ENCODE results near the gene ABHD18.
"Not testable (repeated sequence)": the region's sequence is repeated elsewhere in the genome, so short reads cannot be mapped to it uniquely, and the experiment has no call there.

Gene ABHD18

DNA sequence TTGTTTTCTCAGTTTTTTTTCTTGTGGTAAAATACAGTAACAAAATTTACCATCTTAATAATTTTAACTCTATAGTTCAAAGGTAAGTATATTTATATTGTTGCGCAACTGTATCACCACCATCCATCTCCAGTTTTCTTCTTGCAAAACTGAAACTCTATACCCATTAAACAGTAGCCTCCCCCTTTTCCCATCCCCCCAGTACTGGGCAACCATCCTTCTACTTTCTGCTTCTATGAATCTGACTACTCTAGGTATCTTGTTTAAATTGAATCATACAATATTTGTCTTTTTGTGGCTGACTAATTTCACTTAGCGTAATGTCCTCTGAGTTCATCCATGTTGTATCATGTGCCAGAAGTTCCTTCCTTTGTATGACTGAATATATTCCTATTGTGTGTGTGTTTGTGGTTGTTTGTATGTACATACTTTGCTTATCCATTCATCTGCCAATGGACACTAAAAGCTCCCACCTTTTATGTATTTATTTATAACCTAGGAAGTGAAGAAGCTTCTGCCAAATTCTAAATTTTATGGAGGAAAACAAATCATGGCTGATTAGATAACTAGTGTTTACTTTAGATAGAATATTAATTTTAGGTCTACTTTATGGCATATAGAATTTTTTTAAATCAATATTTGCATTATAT, 10.0 kb downstream of the ABHD18 start:
- peak overlapping the region; percentile 44; the same call in 1 of the 2 replicates for H3K27ac ChIP-seq
- TF ChIP-seq ZFX (IDR thresholded peaks at IDR 0.05): no peak
- TF ChIP-seq, protein P1, sequence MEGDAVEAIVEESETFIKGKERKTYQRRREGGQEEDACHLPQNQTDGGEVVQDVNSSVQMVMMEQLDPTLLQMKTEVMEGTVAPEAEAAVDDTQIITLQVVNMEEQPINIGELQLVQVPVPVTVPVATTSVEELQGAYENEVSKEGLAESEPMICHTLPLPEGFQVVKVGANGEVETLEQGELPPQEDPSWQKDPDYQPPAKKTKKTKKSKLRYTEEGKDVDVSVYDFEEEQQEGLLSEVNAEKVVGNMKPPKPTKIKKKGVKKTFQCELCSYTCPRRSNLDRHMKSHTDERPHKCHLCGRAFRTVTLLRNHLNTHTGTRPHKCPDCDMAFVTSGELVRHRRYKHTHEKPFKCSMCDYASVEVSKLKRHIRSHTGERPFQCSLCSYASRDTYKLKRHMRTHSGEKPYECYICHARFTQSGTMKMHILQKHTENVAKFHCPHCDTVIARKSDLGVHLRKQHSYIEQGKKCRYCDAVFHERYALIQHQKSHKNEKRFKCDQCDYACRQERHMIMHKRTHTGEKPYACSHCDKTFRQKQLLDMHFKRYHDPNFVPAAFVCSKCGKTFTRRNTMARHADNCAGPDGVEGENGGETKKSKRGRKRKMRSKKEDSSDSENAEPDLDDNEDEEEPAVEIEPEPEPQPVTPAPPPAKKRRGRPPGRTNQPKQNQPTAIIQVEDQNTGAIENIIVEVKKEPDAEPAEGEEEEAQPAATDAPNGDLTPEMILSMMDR (conservative IDR thresholded peaks at IDR 0.05): no peak

DNA sequence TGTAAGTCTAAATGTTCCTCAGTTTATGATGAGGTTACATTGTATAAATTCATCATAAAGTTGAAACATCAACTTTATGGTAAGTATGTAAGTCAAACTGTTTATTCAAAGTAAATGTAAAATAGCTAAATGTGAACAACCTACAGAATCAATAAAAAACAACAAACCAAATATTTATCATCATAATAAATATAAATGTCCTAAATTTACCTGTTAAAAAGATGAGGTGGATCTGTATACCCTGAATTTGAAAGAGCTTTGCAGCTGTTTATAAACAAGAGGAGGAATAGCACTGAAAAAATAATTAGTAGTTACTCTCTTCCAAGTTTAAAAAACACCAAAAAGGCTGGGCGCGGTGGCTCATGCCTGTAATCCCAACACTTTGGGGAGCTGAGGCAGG, 13.7 kb downstream of the ABHD18 start:
- H3K27ac ChIP-seq: no peak overlapping the region
- TF ChIP-seq, protein P1 (conservative IDR thresholded peaks at IDR 0.05): no peak
- no peak for TF ChIP-seq ZFX (IDR thresholded peaks at IDR 0.05)

DNA sequence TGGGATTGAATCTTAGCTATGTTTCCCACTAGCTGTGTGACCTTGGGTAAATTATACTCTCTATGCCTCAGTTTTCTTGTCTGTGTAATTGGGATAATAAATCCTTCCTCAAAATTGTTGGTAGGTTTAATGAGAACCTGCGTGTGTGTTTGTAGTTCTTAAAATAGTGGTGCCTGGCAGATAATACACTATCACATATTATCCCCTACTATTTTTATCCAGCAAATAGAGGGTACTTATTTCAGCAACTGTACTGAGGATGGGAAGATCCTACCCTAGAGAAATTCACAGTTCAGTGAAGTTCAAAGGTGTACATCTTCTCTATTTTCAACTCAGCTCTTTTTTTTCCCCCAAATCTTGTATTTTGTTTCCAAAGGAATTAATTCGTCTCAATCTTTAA, 17.2 kb downstream of the ABHD18 start:
- TF ChIP-seq, protein P1 (conservative IDR thresholded peaks at IDR 0.05): no peak
- TF ChIP-seq ZFX (IDR thresholded peaks at IDR 0.05): no peak
- H3K27ac ChIP-seq: no peak overlapping the region

DNA sequence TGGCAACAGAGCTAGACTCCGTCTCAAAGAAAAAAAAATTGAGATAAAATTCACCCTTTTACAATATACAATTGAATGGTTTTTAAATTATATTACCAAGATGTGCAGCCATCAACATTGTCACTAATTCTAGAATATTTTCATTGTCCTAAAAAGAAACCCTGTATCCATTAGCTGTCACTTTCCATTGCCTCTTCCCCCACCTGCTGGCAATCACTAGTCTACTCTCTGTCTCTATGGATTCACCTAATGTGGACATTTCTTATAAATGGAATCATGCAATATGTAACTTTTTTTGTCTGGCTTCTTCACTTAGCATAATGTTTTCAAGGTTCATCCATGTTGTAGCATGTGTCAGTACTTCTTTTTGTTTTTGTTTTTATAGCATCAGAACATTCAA, 20.8 kb downstream of the ABHD18 start:
- TF ChIP-seq, protein P1 (conservative IDR thresholded peaks at IDR 0.05): peak; percentile 20
- no peak for TF ChIP-seq ZFX (IDR thresholded peaks at IDR 0.05)
- H3K27ac ChIP-seq: no peak overlapping the region

DNA sequence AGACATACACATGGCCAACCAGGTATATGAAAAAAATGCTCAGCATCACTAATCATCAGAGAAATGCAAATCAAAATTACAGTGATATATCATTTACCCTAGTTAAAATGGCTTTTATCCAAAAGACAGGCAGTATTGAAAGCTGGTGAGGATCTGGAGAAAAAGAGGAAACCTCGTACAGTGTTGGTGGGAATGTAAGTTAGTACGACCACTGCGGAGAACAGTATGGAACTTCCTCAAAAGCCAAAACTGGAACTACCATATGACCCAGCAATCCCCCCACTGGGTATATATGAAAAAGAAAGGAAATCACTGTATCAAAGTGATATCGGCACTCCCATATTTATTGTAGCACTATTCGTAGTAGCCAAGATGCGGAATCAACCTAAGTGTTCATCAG, 23.4 kb downstream of the ABHD18 start:
- H3K27ac ChIP-seq: no peak overlapping the region
- TF ChIP-seq, protein P1 (conservative IDR thresholded peaks at IDR 0.05): no peak
- TF ChIP-seq ZFX (IDR thresholded peaks at IDR 0.05): no peak

DNA sequence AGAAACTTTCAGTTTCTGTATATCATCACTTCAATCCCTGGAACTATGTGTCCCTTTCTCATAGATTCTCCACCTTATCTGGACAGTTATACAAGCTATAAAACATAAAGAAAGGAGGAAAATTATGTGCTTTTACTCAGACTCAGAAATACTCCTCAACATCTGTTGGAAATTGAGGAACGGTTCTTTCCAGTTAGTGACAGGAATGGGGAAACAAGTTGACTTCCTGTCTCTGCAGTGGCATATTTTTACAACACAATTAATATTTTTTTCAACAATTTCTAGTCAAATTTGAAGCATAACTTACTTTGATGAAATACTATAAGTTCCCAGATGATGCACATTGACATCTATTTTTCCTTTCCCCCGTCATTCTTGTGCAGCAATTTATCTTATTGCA, 27.9 kb downstream of the ABHD18 start:
- no peak for TF ChIP-seq ZFX (IDR thresholded peaks at IDR 0.05)
- TF ChIP-seq, protein P1 (conservative IDR thresholded peaks at IDR 0.05): no peak
- H3K27ac ChIP-seq: no peak overlapping the region

DNA sequence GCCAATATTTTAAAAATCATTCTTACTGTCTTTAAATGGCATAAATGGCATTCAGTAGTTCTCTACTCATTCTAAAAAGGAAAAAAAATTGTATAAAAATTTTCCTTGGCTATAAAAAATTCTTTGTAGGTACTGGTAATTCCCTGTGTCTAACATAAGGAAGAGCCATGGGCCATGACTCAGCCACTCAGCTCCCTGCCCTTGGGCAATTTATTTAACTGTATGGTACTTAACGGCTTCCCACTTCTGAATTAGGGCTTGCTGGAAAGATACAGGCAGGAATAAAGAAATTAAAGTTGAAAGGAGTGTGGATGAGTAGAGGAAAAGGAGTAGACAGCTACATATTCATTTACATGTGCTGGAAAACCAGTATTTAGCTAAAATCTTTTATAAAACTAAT, 30.6 kb downstream of the ABHD18 start:
- no peak overlapping the region for H3K27ac ChIP-seq
- TF ChIP-seq, protein P1 (conservative IDR thresholded peaks at IDR 0.05): no peak
- no peak for TF ChIP-seq ZFX (IDR thresholded peaks at IDR 0.05)

DNA sequence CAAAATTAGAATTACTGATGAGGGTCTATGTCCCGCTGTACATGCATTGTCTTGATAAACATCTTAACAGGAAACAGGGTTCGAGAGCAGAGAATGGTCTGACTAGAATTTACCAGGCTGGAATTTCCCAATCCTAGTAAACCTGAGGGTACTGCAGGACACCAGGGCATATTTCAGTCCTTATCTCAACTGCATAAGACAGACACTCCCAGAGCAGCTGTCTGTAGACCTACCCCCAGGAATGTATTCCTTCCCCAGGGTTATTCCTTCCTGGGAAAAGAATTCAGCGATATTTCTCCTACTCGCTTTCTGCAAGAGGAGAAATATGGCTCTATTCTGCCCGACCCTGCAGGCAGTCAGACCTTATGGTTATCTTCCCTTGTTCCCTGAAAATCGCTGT, 31.3 kb downstream of the ABHD18 start:
- not testable (repeated sequence) for H3K27ac ChIP-seq
